ENCODE results near the gene HACL1. TPM values are rescaled to one million over a fixed set of nuclear protein-coding genes. Genes with fewer than 3 reads are reported as not detected.
A peak's percentile ranks its signal among the peaks of the same experiment; 100 is the strongest.

HACL1 gene
- total and polyA plus RNA-seq, 10 of the 15 experiments (the other 5 are each of a cell fraction or from before 2014, with no cell fraction given), result 19.4 to 48.7 (median 30.1) TPM

DNA sequence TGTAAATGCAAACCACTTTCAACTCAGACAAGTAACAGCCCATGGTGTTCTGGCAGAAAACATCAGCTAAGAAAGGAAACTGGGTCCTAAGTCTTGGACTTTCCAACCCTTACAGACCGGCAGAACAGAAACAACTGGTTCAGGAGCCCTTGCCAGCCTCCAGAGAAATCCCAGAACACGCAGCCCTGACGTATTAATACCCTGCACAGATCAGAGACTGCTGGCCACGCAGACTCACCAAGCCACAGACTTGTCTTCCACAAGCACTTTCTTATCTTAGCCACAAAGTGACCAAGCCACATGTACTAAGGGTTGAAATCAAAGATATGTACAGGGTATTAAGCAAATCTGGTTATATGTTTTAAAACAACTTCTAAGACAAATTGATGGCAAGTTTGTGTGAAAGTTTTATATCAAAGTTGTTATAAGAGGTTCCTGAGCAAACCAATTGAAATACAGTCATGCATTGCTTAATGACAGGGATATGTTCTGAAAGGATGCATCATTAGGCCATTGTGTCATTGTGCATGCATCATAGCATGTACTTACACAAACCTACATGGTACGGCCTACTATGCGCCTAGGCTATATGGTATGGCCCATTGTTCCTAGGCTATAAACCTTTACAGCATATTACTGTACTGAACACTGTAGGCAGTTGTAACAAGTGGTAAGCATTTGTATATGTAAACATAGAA lies 37.0 kb upstream of the HACL1 start:
- ChIA-PET CTCF (interaction anchor here (1.1 to 1.7 kb wide), 2 partner anchors 9 to 75 kb away, joined by 3 to 7 read pairs; no protein-coding TSS in a partner anchor), SMC1A (ENCODE audit: uncharacterized antibody, unreplicated experiment) (interaction anchor here (0.9 to 14.5 kb wide), 12 partner anchors 8 to 171 kb away, joined by 3 to 362 read pairs (median 4); partner anchors contain the start of gene ANKRD28), POLR2A (interaction anchor here (0.6 to 1.3 kb wide), 6 partner anchors 11 to 174 kb away, joined by 3 to 4 read pairs (median 4); no protein-coding TSS in a partner anchor), RAD21 (ENCODE audit: unreplicated experiment) (interaction anchor here (0.9 to 2.5 kb wide), 12 partner anchors 8 to 175 kb away, joined by 3 to 13 read pairs (median 4); partner anchors contain the start of gene ANKRD28)
- 24% methylated on average over 6 of the region's 6 CpGs for WGBS (ENCODE audit: insufficient coverage, insufficient replicate concordance, low lambda C conversion rate, missing lambda C conversion rate)
- FAIRE-seq (no peak), ATAC-seq (peak; percentile 41), DNase-seq (ENCODE audit: low read depth, low spot score) (no peak)
- Histone ChIP-seq H2AFZ (ENCODE audit: control insufficient read depth, low read depth, low read length) (peak overlapping the region; percentile 24; the same call in 1 of the 2 replicates), H3K27me3 (replicated peaks in 1 of 2; ENCODE audit: control insufficient read depth in 2 of 2, insufficient read depth in 2 of 2, low read length in 1 of 2) (no peaks in the 10 kb centered on the region), H3K27ac (ENCODE audit: control insufficient read depth, insufficient read depth) (peak overlapping the region; percentile 58), H3K4me2 (ENCODE audit: control insufficient read depth, insufficient read depth) (peak overlapping the region; percentile 64), H3K36me3 (ENCODE audit: control insufficient read depth in 2 of 2, insufficient read depth in 2 of 2, low read length in 1 of 2) (no peaks in the 10 kb centered on the region), H3K9ac (ENCODE audit: control insufficient read depth, insufficient read depth, low read length) (no peak overlapping the region), H4K20me1 (ENCODE audit: control insufficient read depth, insufficient read depth) (no peaks in the 10 kb centered on the region), H3K9me3 (replicated peaks; ENCODE audit: control insufficient read depth, insufficient read depth, low read length) (peaks cover 6% of the 10 kb centered on the region; the same call in 2 of the 3 replicates), H3K4me3 (no peak overlapping the region), H3K79me2 (ENCODE audit: control insufficient read depth, insufficient read depth, low read length) (no peaks in the 10 kb centered on the region), H3K4me1 (ENCODE audit: control insufficient read depth, insufficient read depth, low read length) (peaks cover 32% of the 10 kb centered on the region)
- intact Hi-C loops (cut with micrococcal nuclease; ENCODE audit: unreplicated experiment), result loop anchor here (5.0 to 10.0 kb wide), 2 partner anchors 219 to 536 kb away; partner anchors contain the start of gene GALNT15
- in situ Hi-C loops (cut with MboI), result loop anchor here (5.0 kb wide), 1 partner anchor 169 kb away; no protein-coding TSS in a partner anchor
- TF ChIP-seq CREB1 (IDR thresholded peaks at IDR 0.05; ENCODE audit: low read depth), result no peak
- no peak for TF ChIP-seq ETV6 (conservative IDR thresholded peaks at IDR 0.05 in 1 of 2, IDR thresholded peaks at IDR 0.05 in 1 of 2; ENCODE audit: borderline replicate concordance in 1 of 2, low read depth in 1 of 2)
- peak; percentile 68; the same call in 1 of the 2 replicates for TF ChIP-seq ZNF217 (IDR thresholded peaks at IDR 0.05)
- TF ChIP-seq, protein P1, sequence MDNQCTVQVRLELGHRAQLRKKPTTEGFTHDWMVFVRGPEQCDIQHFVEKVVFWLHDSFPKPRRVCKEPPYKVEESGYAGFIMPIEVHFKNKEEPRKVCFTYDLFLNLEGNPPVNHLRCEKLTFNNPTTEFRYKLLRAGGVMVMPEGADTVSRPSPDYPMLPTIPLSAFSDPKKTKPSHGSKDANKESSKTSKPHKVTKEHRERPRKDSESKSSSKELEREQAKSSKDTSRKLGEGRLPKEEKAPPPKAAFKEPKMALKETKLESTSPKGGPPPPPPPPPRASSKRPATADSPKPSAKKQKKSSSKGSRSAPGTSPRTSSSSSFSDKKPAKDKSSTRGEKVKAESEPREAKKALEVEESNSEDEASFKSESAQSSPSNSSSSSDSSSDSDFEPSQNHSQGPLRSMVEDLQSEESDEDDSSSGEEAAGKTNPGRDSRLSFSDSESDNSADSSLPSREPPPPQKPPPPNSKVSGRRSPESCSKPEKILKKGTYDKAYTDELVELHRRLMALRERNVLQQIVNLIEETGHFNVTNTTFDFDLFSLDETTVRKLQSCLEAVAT (IDR thresholded peaks at IDR 0.05), result 0 out of 2 replicates have a peak, but pooled peaks have one; percentile 60
- TF ChIP-seq DPF2 (IDR thresholded peaks at IDR 0.05), result peak; percentile 97; the same call in 1 of the 2 replicates
- TF ChIP-seq, protein P2, sequence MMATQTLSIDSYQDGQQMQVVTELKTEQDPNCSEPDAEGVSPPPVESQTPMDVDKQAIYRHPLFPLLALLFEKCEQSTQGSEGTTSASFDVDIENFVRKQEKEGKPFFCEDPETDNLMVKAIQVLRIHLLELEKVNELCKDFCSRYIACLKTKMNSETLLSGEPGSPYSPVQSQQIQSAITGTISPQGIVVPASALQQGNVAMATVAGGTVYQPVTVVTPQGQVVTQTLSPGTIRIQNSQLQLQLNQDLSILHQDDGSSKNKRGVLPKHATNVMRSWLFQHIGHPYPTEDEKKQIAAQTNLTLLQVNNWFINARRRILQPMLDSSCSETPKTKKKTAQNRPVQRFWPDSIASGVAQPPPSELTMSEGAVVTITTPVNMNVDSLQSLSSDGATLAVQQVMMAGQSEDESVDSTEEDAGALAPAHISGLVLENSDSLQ (IDR thresholded peaks at IDR 0.05), result 0 out of 2 replicates have a peak, but pooled peaks have one; percentile 26
- TF ChIP-seq SP1 (IDR thresholded peaks at IDR 0.05; ENCODE audit: low read depth, low read length), result no peak
- BruUV-seq (replicated peaks), result no TSS peak

Data from GM12878 (cell line).